K562 (cell line): ENCODE results near the gene CPNE9. TPM values are rescaled to one million over a fixed set of nuclear protein-coding genes. Genes with fewer than 3 reads are reported as not detected.
A peak's percentile ranks its signal among the peaks of the same experiment; 100 is the strongest.

ENCODE experiments used
- ATAC-seq: fragments of 200-7000 bp; cut with Tn5 transposase; 3 replicates; pipeline ENCODE4 v1.9.1; 2020; ENCODE audit warnings: moderate library complexity
- BruUV-seq: library from RNA; stranded (reverse); fragments of 400-500 nt; replicated peaks from 2 replicates; lab custom pipeline; 2021; lab: Mats Ljungman, UMichigan
- CTCF ChIA-PET: fragments of 300-600 bp; formaldehyde crosslinking; extraction: SDS; loops from one replicate; lab custom pipeline; 2021; ENCODE audit warnings: low intra/inter-chr PET ratio; lab: Yijun Ruan, JAX
- POLR2A ChIA-PET: fragments of 300-600, 350-650 bp; sonication (Branson Sonifier 250); formaldehyde crosslinking; extraction: SDS; loops from one replicate; lab custom pipeline; 2021; ENCODE audit warnings: antibody characterized with exemption, inconsistent platforms; lab: Yijun Ruan, JAX
- DNase-seq, 4 experiments: peaks; one replicate each; pipeline versions ENCODE4 v3.0.0 to v3.0.0-alpha.2; 2011 to 2018; ENCODE audit warnings: low spot score in 3 of 4, mixed read lengths in 3 of 4; ENCODE audit errors: extremely low read depth in 1 of 4
- FAIRE-seq: peaks from 2 replicates; lab custom pipeline; 2011; peaks lifted over from hg19 to GRCh38; lab: Jason Lieb, UNC
- H2AFZ ChIP-seq: 2 replicates; pipeline ENCODE4 v1.6.0; 2011; ENCODE audit warnings: low read depth, low read length, control low read depth, inconsistent platforms
- H3K27ac ChIP-seq: fragments of 200-600 bp; 3 replicates; pipeline ENCODE4 v1.8.0; 2011; ENCODE audit warnings: low read depth, mild to moderate bottlenecking, control low read depth, inconsistent platforms, low read length, moderate library complexity, mixed read lengths; ENCODE audit errors: extremely low read depth
- H3K27me3 ChIP-seq, 2 experiments: fragments of 300-600 bp in 1 of 2; 2 replicates in 1 of 2; 3 replicates in 1 of 2; pipeline versions ENCODE4 v1.6.0 to v1.8.0; 2011; ENCODE audit warnings: inconsistent platforms in 2 of 2, low read length in 2 of 2, mild to moderate bottlenecking in 1 of 2, mixed read lengths in 1 of 2, moderate library complexity in 1 of 2; ENCODE audit not compliant: control insufficient read depth in 2 of 2, insufficient read depth in 2 of 2
- H3K36me3 ChIP-seq: fragments of 300-600 bp; 3 replicates; pipeline ENCODE4 v1.8.0; 2011; ENCODE audit warnings: mild to moderate bottlenecking, low read length, inconsistent platforms; ENCODE audit not compliant: control insufficient read depth, insufficient read depth
- H3K4me1 ChIP-seq, 2 experiments: fragments of 200-600 bp in 1 of 2; replicated peaks in 1 of 2; 2 replicates in 1 of 2; 3 replicates in 1 of 2; pipeline versions ENCODE4 v1.5.1 to v1.8.0; 2011; ENCODE audit warnings: inconsistent platforms in 2 of 2, low read length in 2 of 2, mild to moderate bottlenecking in 1 of 2, mixed read lengths in 1 of 2, moderate library complexity in 1 of 2; ENCODE audit not compliant: control insufficient read depth in 2 of 2, insufficient read depth in 2 of 2
- H3K4me2 ChIP-seq: 2 replicates; pipeline ENCODE4 v1.6.1; 2011; ENCODE audit warnings: low read length, control low read depth, inconsistent platforms, mixed read lengths; ENCODE audit not compliant: insufficient read depth
- H3K4me3 ChIP-seq: fragments of 200-600 bp; sonication (generic), shearing (Covaris generic); 2 replicates; pipeline ENCODE4 v1.5.1; 2016; ENCODE audit warnings: control low read depth, inconsistent platforms
- H3K79me2 ChIP-seq: fragments of 200-600 bp; 3 replicates; pipeline ENCODE4 v1.8.0; 2011; ENCODE audit warnings: low read length, inconsistent platforms; ENCODE audit not compliant: control insufficient read depth, insufficient read depth
- H3K9ac ChIP-seq, 2 experiments: 2 replicates each; pipeline versions ENCODE4 v1.6.0 to v1.6.1; 2011; ENCODE audit warnings: low read depth in 2 of 2, low read length in 2 of 2, control low read depth in 1 of 2, inconsistent platforms in 1 of 2, mild to moderate bottlenecking in 1 of 2, mixed read lengths in 1 of 2; ENCODE audit not compliant: insufficient read depth in 1 of 2
- H3K9me1 ChIP-seq: one replicate; pipeline ENCODE4 v1.6.0; 2011; ENCODE audit warnings: inconsistent platforms, mild to moderate bottlenecking, low read length, moderate library complexity; ENCODE audit not compliant: control insufficient read depth, insufficient read depth
- H3K9me3 ChIP-seq: replicated peaks from 2 replicates; pipeline ENCODE4 v1.5.1; 2011; ENCODE audit warnings: low read depth, low read length, inconsistent platforms; ENCODE audit not compliant: control insufficient read depth, insufficient read depth
- H4K20me1 ChIP-seq: replicated peaks from 2 replicates; pipeline ENCODE4 v1.6.1; 2011; ENCODE audit warnings: low read length, inconsistent platforms, mixed read lengths; ENCODE audit not compliant: control insufficient read depth, insufficient read depth
- BCOR ChIP-seq: fragments of 450-650 bp; IDR thresholded peaks from 2 replicates; pipeline ENCODE4 v1.6.1; 2016
- DDX20 ChIP-seq: fragments of 450-650 bp; IDR thresholded peaks from 2 replicates; pipeline ENCODE4 v1.6.1; 2016; ENCODE audit warnings: missing genetic modification characterization, low read depth, mild to moderate bottlenecking, missing compliant biosample characterization, moderate library complexity
- ETV1 ChIP-seq: fragments of 450-650 bp; conservative IDR thresholded peaks from 2 replicates; pipeline ENCODE4 v1.6.1; 2016; ENCODE audit warnings: missing genetic modification characterization, control low read depth, low read depth, missing compliant biosample characterization
- HBP1 ChIP-seq: fragments of 450-650 bp; formaldehyde crosslinking; IDR thresholded peaks from 2 replicates; pipeline ENCODE4 v1.4.0; 2022; ENCODE audit warnings: missing genetic modification characterization
- HNRNPK ChIP-seq: fragments of 200-400 bp; formaldehyde crosslinking; IDR thresholded peaks from one replicate; pipeline ENCODE4 v1.6.1; 2018; ENCODE audit warnings: mild to moderate bottlenecking, low read depth, low read length; ENCODE audit not compliant: poor library complexity, severe bottlenecking
- IRF2 ChIP-seq: sonication (generic); formaldehyde crosslinking; IDR thresholded peaks from 2 replicates; pipeline ENCODE4 v1.8.1; 2022; ENCODE audit warnings: mild to moderate bottlenecking, missing genetic modification reagents
- JUNB ChIP-seq: fragments of 450-650 bp; formaldehyde crosslinking; conservative IDR thresholded peaks from 2 replicates; pipeline ENCODE4 v1.4.0; 2020; ENCODE audit warnings: mild to moderate bottlenecking
- KAT2B ChIP-seq: IDR thresholded peaks from one replicate; pipeline ENCODE4 v1.6.1; 2012; ENCODE audit warnings: low read depth, mild to moderate bottlenecking, control low read depth, inconsistent platforms, low read length, moderate library complexity
- KLF13 ChIP-seq: fragments of 450-650 bp; IDR thresholded peaks from 2 replicates; pipeline ENCODE4 v1.6.1; 2016; ENCODE audit warnings: missing genetic modification characterization, low read depth, mild to moderate bottlenecking, missing compliant biosample characterization, moderate library complexity, borderline replicate concordance
- MAZ ChIP-seq, 2 experiments: fragments of 450-650 bp in 1 of 2; sonication (generic) in 1 of 2; formaldehyde crosslinking; IDR thresholded peaks in 1 of 2; conservative IDR thresholded peaks in 1 of 2; 2 replicates each; pipeline versions ENCODE4 v1.4.0 to v1.5.0; 2020; ENCODE audit warnings: mild to moderate bottlenecking in 1 of 2, missing genetic modification reagents in 1 of 2
- MTA1 ChIP-seq: fragments of 450-650 bp; IDR thresholded peaks from 2 replicates; pipeline ENCODE4 v1.6.1; 2017; ENCODE audit warnings: borderline replicate concordance
- NFIC ChIP-seq: fragments of 450-650 bp; IDR thresholded peaks from 2 replicates; pipeline ENCODE4 v1.6.1; 2017; ENCODE audit warnings: mild to moderate bottlenecking, inconsistent platforms
- PHTF2 ChIP-seq: fragments of 250-450 bp; sonication (Bioruptor Pico); IDR thresholded peaks from 2 replicates; pipeline ENCODE4 v1.5.0; 2021; ENCODE audit warnings: mild to moderate bottlenecking
- RBM22 ChIP-seq: fragments of 200-400 bp; formaldehyde crosslinking; IDR thresholded peaks from 2 replicates; pipeline ENCODE4 v1.6.1; 2018; ENCODE audit warnings: low read length, low read depth; ENCODE audit not compliant: poor library complexity, severe bottlenecking
- RBM25 ChIP-seq: fragments of 200-400 bp; formaldehyde crosslinking; IDR thresholded peaks from 2 replicates; pipeline ENCODE4 v1.6.1; 2018; ENCODE audit warnings: low read length, low read depth, moderate library complexity; ENCODE audit not compliant: severe bottlenecking
- RNF2 ChIP-seq: sonication (generic); IDR thresholded peaks from 2 replicates; pipeline ENCODE4 v1.6.1; 2016
- ZEB2 ChIP-seq: fragments of 450-650 bp; IDR thresholded peaks from 2 replicates; pipeline ENCODE4 v1.6.1; 2016
- ZFP36 ChIP-seq: fragments of 150-350 bp; IDR thresholded peaks from 2 replicates; pipeline ENCODE4 v1.6.1; 2018; ENCODE audit warnings: low read length, low read depth; ENCODE audit not compliant: partially characterized antibody
- ZNF551 ChIP-seq: fragments of 250-450 bp; sonication (Bioruptor Pico); IDR thresholded peaks from 2 replicates; pipeline ENCODE4 v1.5.0; 2021; ENCODE audit warnings: mild to moderate bottlenecking, moderate library complexity
- ZNF561 ChIP-seq: fragments of 450-650 bp; formaldehyde crosslinking; conservative IDR thresholded peaks from 2 replicates; pipeline ENCODE4 v1.4.0; 2020; ENCODE audit warnings: mild to moderate bottlenecking, moderate library complexity
- WGBS: fragments of 100-300 bp; shearing (Covaris generic); methylation state at CpG from one replicate; pipeline ENCODE4 v1.1.6; 2016; ENCODE audit warnings: low coverage, mixed read lengths; ENCODE audit not compliant: insufficient coverage; ENCODE audit errors: missing lambda C conversion rate; 5-methylcytosine and 5-hydroxymethylcytosine counted together
- in situ Hi-C: fragments of 300-500 bp; cut with MboI; formaldehyde crosslinking; loops from 4 replicates; pipeline ENCODE4 v1.15.0; 2018; ENCODE audit warnings: inconsistent platforms, mixed read lengths
- intact Hi-C: fragments of 100-400 bp; cut with micrococcal nuclease; formaldehyde crosslinking; loops from 2 replicates; pipeline ENCODE4 v1.14.2; 2022
- polyA plus RNA-seq, 8 experiments: library from polyadenylated mRNA; depleted of rRNA in 4 of 8; stranded (reverse) in 5 of 8; unstranded in 3 of 8; fragments of >200 nt; fragmentation: Nextera tagmentation in 2 of 8; fragmentation: Illumina TruSeq in 1 of 8; extraction: Ambion mirVana in 2 of 8; extraction: Trizol in 1 of 8; gene quantifications; 2 replicates each; pipeline versions ENCODE4 v1.2.1 to v1.2.3, GENCODE V29; 2011 to 2014; ENCODE audit warnings: inconsistent platforms in 1 of 8, missing spikeins in 1 of 8
- total RNA-seq, 7 experiments: library from RNA; depleted of rRNA in 6 of 7; stranded (reverse); fragments of >200 nt in 6 of 7; fragmentation: Illumina TruSeq in 2 of 7; extraction: Trizol in 2 of 7; gene quantifications; 2 replicates each; pipeline versions ENCODE4 v1.2.1 to v1.2.3, GENCODE V29; 2011 to 2021; ENCODE audit warnings: low replicate concordance in 1 of 7
- TF ChIP-seq, protein P1 (sequence below): fragments of 250-450 bp; sonication (Bioruptor Pico); IDR thresholded peaks from 2 replicates; pipeline ENCODE4 v1.8.0; 2021; ENCODE audit warnings: moderate library complexity, mild to moderate bottlenecking, inconsistent platforms
- TF ChIP-seq, protein P2 (sequence below): sonication (generic); formaldehyde crosslinking; IDR thresholded peaks from 2 replicates; pipeline ENCODE4 v1.8.1; 2023; ENCODE audit warnings: mild to moderate bottlenecking, missing genetic modification reagents

CPNE9 gene
- total and polyA plus RNA-seq, 9 of the 15 experiments (the other 6 are each of a cell fraction or from before 2014, with no cell fraction given), result 0.22 to 0.56 (median 0.29) TPM; not detected in 3

DNA sequence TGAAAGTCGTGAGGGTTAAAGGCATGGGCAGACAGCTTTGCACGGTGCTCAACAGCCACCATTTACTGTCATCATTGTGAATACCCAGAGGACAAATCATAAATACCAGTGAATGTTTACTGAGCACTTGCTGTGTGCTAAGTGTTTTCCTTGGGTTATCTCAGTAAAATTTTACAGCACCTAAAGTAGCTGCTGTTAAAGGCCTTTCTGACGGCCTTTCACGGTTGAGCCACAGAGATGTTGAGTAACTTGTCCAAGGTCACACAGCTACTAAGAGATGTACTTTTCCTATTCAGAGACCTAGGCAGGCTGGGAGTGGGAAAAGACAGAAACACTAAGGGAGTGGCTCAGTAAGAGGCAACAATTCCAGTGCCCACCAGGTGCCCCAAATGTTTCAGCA is 393 bp upstream of the CPNE9 start:
- H3K27ac ChIP-seq, result no peak overlapping the region

More for the DNA sequence above, 393 bp upstream of the CPNE9 start:
- Histone ChIP-seq H3K27me3 (0 out of 5 replicates have a peak, but pooled peaks cover 0 to 5% of the 10 kb centered on the region in 2 experiments), H3K9me3 (no peaks in the 10 kb centered on the region), H3K9ac (no peak overlapping the region), H3K9me1 (no peaks in the 10 kb centered on the region), H3K79me2 (no peaks in the 10 kb centered on the region), H3K36me3 (peaks cover 12% of the 10 kb centered on the region; the same call in 1 of the 3 replicates), H3K4me2 (no peak overlapping the region), H2AFZ (no peak overlapping the region), H3K4me1 (peaks cover 8 to 18% of the 10 kb centered on the region in 2 experiments; a peak in 4 of 5 replicates), H4K20me1 (no peaks in the 10 kb centered on the region), H3K4me3 (no peak overlapping the region)
- TF ChIP-seq RBM25 (peak; percentile 73), DDX20 (tag) (no peak), PHTF2 (no peak), RNF2 (no peak), HBP1 (CRISPR knock-in tag) (no peak), NFIC (no peak), KAT2B (no peak), ZFP36 (peak; percentile 48), KLF13 (tag) (no peak), ZEB2 (no peak), ZNF551 (CRISPR knock-in tag) (no peak), MAZ (CRISPR knock-in tag; conservative IDR thresholded peaks at IDR 0.05 in 1 of 2, IDR thresholded peaks at IDR 0.05 in 1 of 2) (no peak), ETV1 (tag) (no peak), IRF2 (CRISPR knock-in tag) (no peak), MTA1 (no peak), ZNF561 (CRISPR knock-in tag) (no peak), BCOR (peak; percentile 51; the same call in 1 of the 2 replicates), HNRNPK (no peak), JUNB (CRISPR knock-in tag) (no peak), RBM22 (no peak)
- TF ChIP-seq, protein P1, sequence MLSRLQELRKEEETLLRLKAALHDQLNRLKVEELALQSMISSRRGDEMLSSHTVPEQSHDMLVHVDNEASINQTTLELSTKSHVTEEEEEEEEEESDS (CRISPR knock-in tag), result no peak
- TF ChIP-seq, protein P2, sequence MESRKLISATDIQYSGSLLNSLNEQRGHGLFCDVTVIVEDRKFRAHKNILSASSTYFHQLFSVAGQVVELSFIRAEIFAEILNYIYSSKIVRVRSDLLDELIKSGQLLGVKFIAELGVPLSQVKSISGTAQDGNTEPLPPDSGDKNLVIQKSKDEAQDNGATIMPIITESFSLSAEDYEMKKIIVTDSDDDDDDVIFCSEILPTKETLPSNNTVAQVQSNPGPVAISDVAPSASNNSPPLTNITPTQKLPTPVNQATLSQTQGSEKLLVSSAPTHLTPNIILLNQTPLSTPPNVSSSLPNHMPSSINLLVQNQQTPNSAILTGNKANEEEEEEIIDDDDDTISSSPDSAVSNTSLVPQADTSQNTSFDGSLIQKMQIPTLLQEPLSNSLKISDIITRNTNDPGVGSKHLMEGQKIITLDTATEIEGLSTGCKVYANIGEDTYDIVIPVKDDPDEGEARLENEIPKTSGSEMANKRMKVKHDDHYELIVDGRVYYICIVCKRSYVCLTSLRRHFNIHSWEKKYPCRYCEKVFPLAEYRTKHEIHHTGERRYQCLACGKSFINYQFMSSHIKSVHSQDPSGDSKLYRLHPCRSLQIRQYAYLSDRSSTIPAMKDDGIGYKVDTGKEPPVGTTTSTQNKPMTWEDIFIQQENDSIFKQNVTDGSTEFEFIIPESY (CRISPR knock-in tag), result peak; percentile 18; the same call in 1 of the 2 replicates
- 76% methylated on average over 4 of the region's 4 CpGs for WGBS
- in situ Hi-C loops, result no loop called here
- CTCF ChIA-PET, result no interaction called here
- no TSS peak for BruUV-seq
- ATAC-seq, result no peak
- POLR2A ChIA-PET, result interaction anchor here (1.0 to 1.7 kb wide), 2 partner anchors 13 to 27 kb away, joined by 3 to 8 read pairs; no protein-coding TSS in a partner anchor
- intact Hi-C loops, result no loop called here
- no peak for DNase-seq
- FAIRE-seq, result no peak
